HUES48 (cell line): Measurements from ENCODE around the gene VASN.

Experiments used
- H3K27ac ChIP-seq: one replicate; pipeline ENCODE4 v1.7.0; 2013; ENCODE audit warnings: low read depth, low read length, inconsistent platforms
- H3K27me3 ChIP-seq: 2 replicates; pipeline ENCODE4 v1.6.1; 2013; ENCODE audit warnings: mild to moderate bottlenecking, low read length; ENCODE audit not compliant: control insufficient read depth, insufficient read depth
- H3K36me3 ChIP-seq: 2 replicates; pipeline ENCODE4 v1.6.1; 2013; ENCODE audit warnings: low read length; ENCODE audit not compliant: control insufficient read depth, insufficient read depth
- H3K4me1 ChIP-seq: 2 replicates; pipeline ENCODE4 v1.6.1; 2013; ENCODE audit warnings: mild to moderate bottlenecking, low read length; ENCODE audit not compliant: control insufficient read depth, insufficient read depth
- H3K4me3 ChIP-seq: 2 replicates; pipeline ENCODE4 v1.5.1; 2013; ENCODE audit warnings: mild to moderate bottlenecking, low read depth, low read length
- H3K9ac ChIP-seq: 2 replicates; pipeline ENCODE4 v1.6.1; 2013; ENCODE audit warnings: mild to moderate bottlenecking, low read depth, low read length, moderate library complexity
- H3K9me3 ChIP-seq: 2 replicates; pipeline ENCODE4 v1.6.1; 2013; ENCODE audit warnings: low read length; ENCODE audit not compliant: control insufficient read depth, insufficient read depth

The VASN gene

DNA sequence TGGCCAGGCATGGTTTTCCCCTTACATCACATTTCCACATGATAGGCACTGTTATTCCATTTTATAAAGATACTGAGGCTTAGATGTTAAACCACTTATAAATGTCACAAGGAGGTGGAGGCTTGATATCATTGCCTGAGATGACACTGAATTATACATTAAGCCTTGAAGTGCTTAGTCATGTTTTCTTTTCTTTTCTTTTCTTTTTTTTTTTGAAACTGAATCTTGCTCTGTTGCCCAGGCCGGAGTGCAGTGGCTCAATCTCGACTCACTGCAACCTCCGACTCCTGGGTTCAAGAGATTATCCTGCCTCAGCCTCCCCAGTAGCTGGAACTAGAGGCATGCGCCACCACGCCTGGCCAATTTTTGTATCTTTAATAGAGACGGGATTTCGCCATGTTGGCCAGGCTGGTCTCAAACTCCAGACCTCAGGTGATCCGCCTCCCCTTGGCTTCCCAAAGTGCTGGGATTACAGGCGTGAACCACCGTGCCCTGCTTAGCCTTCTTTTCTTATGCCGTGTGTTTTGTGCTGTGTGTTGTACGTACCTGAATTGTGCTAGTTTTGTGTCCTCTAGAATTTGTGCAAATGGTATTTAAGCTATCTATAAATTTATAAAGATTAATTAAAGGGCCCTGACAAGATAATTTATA, 55.2 kb downstream of the VASN start:
- H3K9me3 ChIP-seq = no peaks in the 10 kb centered on the region
- peak overlapping the region; percentile 92 for H3K9ac ChIP-seq
- no peak overlapping the region for H3K27ac ChIP-seq
- no peaks in the 10 kb centered on the region for H3K27me3 ChIP-seq
- H3K36me3 ChIP-seq = peaks cover 19% of the 10 kb centered on the region
- 0 out of 2 replicates have a peak, but pooled peaks cover 9% of the 10 kb centered on the region for H3K4me1 ChIP-seq
- H3K4me3 ChIP-seq = peak overlapping the region; percentile 96

DNA sequence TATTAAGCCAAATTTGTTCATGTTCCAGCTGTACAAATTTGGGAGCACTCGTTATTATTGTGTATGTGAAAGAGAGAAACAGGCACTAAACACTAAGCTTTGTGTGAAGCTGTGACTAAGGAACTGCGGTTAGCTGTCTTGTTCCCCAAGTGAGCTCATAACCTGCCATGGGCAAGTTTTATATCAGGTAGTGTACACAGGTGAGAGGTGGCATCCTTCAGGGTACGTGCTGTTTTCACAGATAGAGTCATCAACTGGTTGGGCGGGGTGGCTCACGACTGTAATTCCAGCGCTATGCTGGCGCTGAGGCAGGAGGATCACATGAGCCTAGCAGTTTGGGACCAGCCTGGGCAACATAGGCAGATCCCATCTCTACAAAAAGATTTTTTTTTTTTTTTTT, 56.9 kb downstream of the VASN start:
- no peaks in the 10 kb centered on the region for H3K9me3 ChIP-seq
- no peak overlapping the region for H3K27ac ChIP-seq
- H3K4me1 ChIP-seq = 0 out of 2 replicates have a peak, but pooled peaks cover 9% of the 10 kb centered on the region
- no peaks in the 10 kb centered on the region for H3K27me3 ChIP-seq
- peaks cover 28% of the 10 kb centered on the region for H3K36me3 ChIP-seq
- no peak overlapping the region for H3K4me3 ChIP-seq
- H3K9ac ChIP-seq = no peak overlapping the region

DNA sequence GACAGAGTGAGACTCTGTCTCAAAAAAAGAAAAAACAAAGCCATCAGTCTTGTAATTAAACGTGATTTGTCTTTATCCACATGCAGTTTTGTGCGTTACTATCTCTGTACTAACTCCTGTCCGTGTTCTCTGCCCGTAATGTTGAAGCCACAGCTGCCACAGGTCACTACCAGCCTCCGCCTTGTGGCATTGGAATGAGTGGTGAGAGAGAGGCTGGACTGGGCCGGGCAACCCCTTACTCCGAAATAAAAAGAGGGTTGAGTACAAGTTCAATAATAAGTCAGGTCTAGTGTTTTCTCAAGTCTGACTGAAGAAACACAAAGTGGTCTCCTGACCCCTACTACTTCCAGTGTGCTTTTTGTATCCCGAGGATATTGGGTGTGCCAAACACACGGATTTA, 59.4 kb downstream of the VASN start:
- H3K27ac ChIP-seq = no peak overlapping the region
- H3K9me3 ChIP-seq = no peaks in the 10 kb centered on the region
- H3K4me1 ChIP-seq = 0 out of 2 replicates have a peak, but pooled peaks cover 4% of the 10 kb centered on the region
- no peaks in the 10 kb centered on the region for H3K27me3 ChIP-seq
- no peak overlapping the region for H3K4me3 ChIP-seq
- no peak overlapping the region for H3K9ac ChIP-seq
- peaks cover 52% of the 10 kb centered on the region for H3K36me3 ChIP-seq
